ENCODE results near the gene SPOUT1.

The SPOUT1 gene

GRCh38 chr9:128771094-128771721, 58.4 kb downstream of the SPOUT1 start:
- peaks cover 14% of the 10 kb centered on the region for H3K79me2 ChIP-seq (ENCODE audit: control insufficient read depth, insufficient read depth, low read length, unreplicated experiment)
- peak overlapping the region; percentile 90 for H2AFZ ChIP-seq (ENCODE audit: low read length, unreplicated experiment)
- peak overlapping the region; percentile 33 for H3K27ac ChIP-seq (ENCODE audit: low read depth, low read length)
- peaks cover 8% of the 10 kb centered on the region for H3K4me1 ChIP-seq (ENCODE audit: control insufficient read depth, insufficient read depth, low read length, unreplicated experiment)
- H3K4me3 ChIP-seq (ENCODE audit: low read depth, low read length) = peak overlapping the region; percentile 82
- no peaks in the 10 kb centered on the region for H3K27me3 ChIP-seq (ENCODE audit: insufficient read depth, low read length)
- H3K36me3 ChIP-seq (ENCODE audit: insufficient read depth, low read length) = no peaks in the 10 kb centered on the region

- Histone ChIP-seq H3K79me2 (ENCODE audit: control insufficient read depth, insufficient read depth, low read length, unreplicated experiment) (peaks cover 14% of the 10 kb centered on the region), H2AFZ (ENCODE audit: low read length, unreplicated experiment) (peak overlapping the region; percentile 90), H3K36me3 (ENCODE audit: insufficient read depth, low read length) (no peaks in the 10 kb centered on the region), H3K27me3 (ENCODE audit: insufficient read depth, low read length) (no peaks in the 10 kb centered on the region), H3K4me1 (ENCODE audit: control insufficient read depth, insufficient read depth, low read length, unreplicated experiment) (peaks cover 8% of the 10 kb centered on the region), H3K4me3 (ENCODE audit: low read depth, low read length) (peak overlapping the region; percentile 82), H3K27ac (ENCODE audit: low read depth, low read length) (peak overlapping the region; percentile 33; the same call in 1 of the 2 replicates)
Measured at GRCh38 chr9:128770286-128771030, 59.1 kb downstream of the SPOUT1 start.
